Measurements from ENCODE around the gene CCDC60. TPM values are rescaled to one million over a fixed set of nuclear protein-coding genes. Genes with fewer than 3 reads are reported as not detected.

The CCDC60 gene
- not detected in 2 replicates for total RNA-seq

GRCh38 chr12:119334430-119335170, at the start of gene CCDC60:
CCDC60 (plus strand) TSS chr12:119334729; CDS start chr12:119335177, 448 bp downstream.

Other genes starting within 250 kb of the CCDC60 start
- gene HSPB8, start 155.8 kb upstream of the CCDC60 start, total RNA-seq: 1.6 and 6.5 TPM in 2 replicates

Measured in endothelial cell of coronary artery (primary cell).